Measurements from ENCODE around the gene CD180.

Gene CD180

GRCh38 chr5:67197536-67197935 is 937 bp upstream of the CD180 start:
- TF ChIP-seq CTCF (IDR thresholded peaks at IDR 0.05; ENCODE audit: control insufficient read depth, extremely low read depth, insufficient read depth) = no peak
- no peak for DNase-seq (ENCODE audit: low read depth)
- H3K4me3 ChIP-seq (ENCODE audit: low read depth, low read length) = no peak overlapping the region

DNA sequence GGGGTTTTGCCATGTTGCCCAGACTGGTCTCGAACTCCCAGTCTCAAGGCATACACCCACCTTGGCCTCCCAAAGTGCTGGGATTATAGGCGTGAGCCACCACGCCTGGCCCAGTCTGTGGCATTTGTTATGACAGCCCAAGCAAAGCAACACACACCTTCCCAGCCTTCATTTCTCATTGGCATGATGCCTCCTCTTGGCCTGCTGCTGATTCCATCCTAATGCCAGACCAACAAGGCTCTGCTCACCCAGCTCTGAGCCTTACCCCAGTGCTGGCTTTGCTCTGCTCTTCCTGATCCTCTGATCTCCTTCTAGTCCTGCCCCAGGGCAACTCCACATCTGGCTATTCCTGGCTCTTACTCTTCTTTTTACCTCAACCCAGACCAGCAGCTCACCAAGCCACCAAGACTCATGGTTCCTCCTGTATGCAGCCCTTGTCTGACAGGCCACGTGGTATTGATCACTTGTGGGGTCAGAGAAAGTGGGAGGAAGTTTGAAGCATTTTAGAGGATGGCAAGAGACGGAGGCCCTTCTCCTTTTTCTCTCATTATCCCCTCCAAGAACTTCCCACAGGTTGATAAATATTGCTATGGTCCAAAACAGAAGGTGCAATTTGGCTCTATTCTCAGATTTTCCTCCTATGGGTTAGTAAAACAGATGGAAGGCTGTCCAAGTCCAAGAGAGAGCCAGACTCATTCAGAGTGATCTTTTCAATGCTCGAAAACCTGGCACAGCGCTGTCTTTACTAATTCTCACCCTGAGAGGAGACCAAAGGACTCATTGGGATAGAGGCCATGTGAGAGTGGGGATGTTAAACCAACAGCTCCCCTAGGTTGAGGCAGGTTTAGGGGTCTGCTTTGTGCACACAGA is 958 bp downstream of the CD180 start:
- TF ChIP-seq CTCF (IDR thresholded peaks at IDR 0.05; ENCODE audit: control insufficient read depth, extremely low read depth, insufficient read depth) = no peak

DNA sequence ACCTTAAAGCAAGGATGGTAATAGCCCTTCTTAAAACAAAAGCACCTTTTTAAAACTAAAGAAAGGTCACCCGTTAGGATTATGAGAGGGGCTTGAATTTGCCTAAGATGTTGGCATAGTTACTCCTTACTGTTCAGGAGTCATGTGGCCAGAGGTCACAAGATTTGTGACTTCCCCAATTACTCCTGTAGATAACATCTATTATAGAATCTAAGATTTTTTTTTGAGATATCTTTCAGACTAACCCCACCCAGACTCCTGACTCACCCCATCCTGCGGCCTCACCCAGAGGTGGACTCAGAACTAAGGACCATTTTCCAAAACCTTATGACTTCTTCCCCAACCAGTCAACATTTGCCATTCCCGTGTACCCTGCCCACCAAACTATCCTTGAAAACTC is 2.4 kb downstream of the CD180 start:
- no peak overlapping the region for H3K4me3 ChIP-seq (ENCODE audit: low read depth, low read length)
- no peak for DNase-seq (ENCODE audit: low read depth)
- no peak for TF ChIP-seq CTCF (IDR thresholded peaks at IDR 0.05; ENCODE audit: control insufficient read depth, extremely low read depth, insufficient read depth)

More for the DNA sequence above, 958 bp downstream of the CD180 start:
- H3K4me3 ChIP-seq (ENCODE audit: low read depth, low read length) = no peak overlapping the region
- DNase-seq (ENCODE audit: low read depth) = no peak

GRCh38 chr5:67193439-67193807 is 3.2 kb downstream of the CD180 start:
- no peak for TF ChIP-seq CTCF (IDR thresholded peaks at IDR 0.05; ENCODE audit: control insufficient read depth, extremely low read depth, insufficient read depth)
- H3K4me3 ChIP-seq (ENCODE audit: low read depth, low read length) = no peak overlapping the region
- no peak for DNase-seq (ENCODE audit: low read depth)

DNA sequence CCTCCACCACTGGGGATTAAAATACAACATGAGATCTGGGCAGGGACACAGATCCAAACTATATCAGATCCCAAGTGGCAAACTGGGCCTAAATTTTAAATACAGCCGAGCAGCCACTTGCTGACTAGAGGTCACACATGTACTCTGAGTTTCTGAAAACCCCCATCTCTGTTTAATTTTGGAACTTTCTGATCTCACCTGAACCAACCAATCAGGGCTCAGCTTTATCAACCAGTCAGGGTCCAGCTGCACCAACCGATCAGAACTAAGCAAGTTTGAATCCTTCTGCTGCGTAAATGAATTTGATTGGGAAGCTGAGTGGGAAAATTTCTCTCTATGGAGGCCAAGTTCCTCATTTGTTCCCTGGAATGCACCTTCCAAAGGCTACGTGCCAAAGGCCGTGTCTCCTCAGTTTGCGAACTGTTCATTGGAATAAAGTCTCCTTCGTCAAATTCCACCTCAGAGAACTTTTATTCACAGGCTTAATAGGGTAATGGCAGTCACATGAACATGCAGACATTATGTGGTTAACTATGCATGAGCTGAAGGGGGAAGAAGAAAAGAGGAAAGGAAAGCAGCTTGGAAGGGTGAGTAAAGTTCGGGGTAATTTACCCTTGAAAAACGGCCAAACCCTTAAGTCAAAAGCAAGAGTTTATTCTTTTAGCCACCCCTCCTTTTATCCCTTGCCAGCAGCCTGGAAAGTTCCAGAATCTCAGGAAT is 3.7 kb downstream of the CD180 start:
- DNase-seq (ENCODE audit: low read depth) = no peak
- H3K4me3 ChIP-seq (ENCODE audit: low read depth, low read length) = no peak overlapping the region
- TF ChIP-seq CTCF (IDR thresholded peaks at IDR 0.05; ENCODE audit: control insufficient read depth, extremely low read depth, insufficient read depth) = no peak

DNA sequence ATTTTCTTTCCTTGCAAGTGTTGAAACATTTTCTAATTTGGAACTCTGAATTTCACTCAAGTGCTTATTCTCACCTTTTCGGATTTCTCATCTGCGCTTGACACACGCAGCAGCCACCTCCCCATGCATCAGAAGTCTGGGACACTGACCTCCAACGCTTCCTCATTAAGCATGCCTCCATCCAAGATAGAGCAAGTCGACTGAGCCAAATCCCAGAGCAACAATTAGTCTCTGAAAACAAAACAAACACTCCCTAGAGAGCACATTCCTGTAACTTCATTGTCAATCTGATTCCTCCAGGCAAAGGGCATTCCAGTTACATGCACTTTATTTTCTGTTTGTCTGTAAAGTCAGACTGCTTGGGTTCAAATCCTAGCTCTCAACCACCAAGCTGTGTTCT is 5.7 kb downstream of the CD180 start:
- H3K4me3 ChIP-seq (ENCODE audit: low read depth, low read length) = no peak overlapping the region
- no peak for TF ChIP-seq CTCF (IDR thresholded peaks at IDR 0.05; ENCODE audit: control insufficient read depth, extremely low read depth, insufficient read depth)
- no peak for DNase-seq (ENCODE audit: low read depth)
